Fibroblast of pulmonary artery (primary cell): ENCODE measurements around the gene BZW1.

Experiments used
- DNase-seq: peaks from one replicate; pipeline ENCODE4 v3.0.0-alpha.2; 2010; ENCODE audit warnings: low read depth
- H3K4me3 ChIP-seq: replicated peaks from 2 replicates; pipeline ENCODE4 v1.5.1; 2011; ENCODE audit warnings: low read depth, mild to moderate bottlenecking, control low read depth, low read length, moderate library complexity
- CTCF ChIP-seq: IDR thresholded peaks from 2 replicates; pipeline ENCODE4 v1.5.1; 2011; ENCODE audit warnings: mild to moderate bottlenecking, control low read depth, low read length, inconsistent platforms; ENCODE audit errors: missing control alignments

Gene BZW1

GRCh38 chr2:200847269-200847668 lies 35.6 kb downstream of the BZW1 start:
- H3K4me3 ChIP-seq, result no peak overlapping the region
- no peak for DNase-seq
- no peak for TF ChIP-seq CTCF

- H3K4me3 ChIP-seq, result no peak overlapping the region
- TF ChIP-seq CTCF, result no peak
- DNase-seq, result no peak
These were observed 36.2 kb downstream of the BZW1 start for GRCh38 chr2:200847939-200848338.

GRCh38 chr2:200850512-200851256 lies 39.0 kb downstream of the BZW1 start:
- no peak overlapping the region for H3K4me3 ChIP-seq
- no peak for DNase-seq
- no peak for TF ChIP-seq CTCF

- no peak overlapping the region for H3K4me3 ChIP-seq
- TF ChIP-seq CTCF, result no peak
- no peak for DNase-seq
These were observed 39.9 kb downstream of the BZW1 start for GRCh38 chr2:200851398-200852248.

- no peak for TF ChIP-seq CTCF
- DNase-seq, result no peak
- H3K4me3 ChIP-seq, result no peak overlapping the region
These were observed 40.9 kb downstream of the BZW1 start for GRCh38 chr2:200852605-200853004.

- no peak for TF ChIP-seq CTCF
- no peak for DNase-seq
- H3K4me3 ChIP-seq, result no peak overlapping the region
These were observed 45.1 kb downstream of the BZW1 start for GRCh38 chr2:200856806-200857205.
